GM10266 (cell line): ENCODE measurements around the gene FEM1A.
"Not testable (repeated sequence)": the region's sequence is repeated elsewhere in the genome, so short reads cannot be mapped to it uniquely, and the experiment has no call there.

Experiments used
- DNase-seq: peaks from one replicate; pipeline ENCODE4 v3.0.0; 2012; ENCODE audit errors: extremely low spot score
- CTCF ChIP-seq: IDR thresholded peaks from 2 replicates; pipeline ENCODE4 v1.5.1; 2012; ENCODE audit warnings: mild to moderate bottlenecking, low read depth; ENCODE audit not compliant: control insufficient read depth, insufficient read depth; ENCODE audit errors: missing control alignments

FEM1A gene

GRCh38 chr19:4821265-4821664 lies 29.7 kb downstream of the FEM1A start:
- no peak for TF ChIP-seq CTCF
- no peak for DNase-seq

- not testable (repeated sequence) for DNase-seq
These were observed 30.8 kb downstream of the FEM1A start for GRCh38 chr19:4822354-4822753.

- DNase-seq, result no peak
- no peak for TF ChIP-seq CTCF
These were observed 32.0 kb downstream of the FEM1A start for GRCh38 chr19:4823577-4823976.

GRCh38 chr19:4829001-4829712 lies 37.6 kb downstream of the FEM1A start:
- peak; percentile 30 for TF ChIP-seq CTCF
- DNase-seq, result no peak

- no peak for TF ChIP-seq CTCF
- no peak for DNase-seq
These were observed 38.8 kb downstream of the FEM1A start for GRCh38 chr19:4830332-4830731.

- TF ChIP-seq CTCF, result no peak
- no peak for DNase-seq
These were observed 39.3 kb downstream of the FEM1A start for GRCh38 chr19:4830768-4831265.

- no peak for TF ChIP-seq CTCF
- DNase-seq, result peak; percentile 82
These were observed 39.9 kb downstream of the FEM1A start, which contains the start of gene TICAM1 for GRCh38 chr19:4831304-4831978. Gene TICAM1, minus strand, starts transcription at chr19:4831712. Its CDS starts 13,335 bp downstream, at chr19:4818377.

- not testable (repeated sequence) for DNase-seq
These were observed 40.4 kb downstream of the FEM1A start for GRCh38 chr19:4831979-4832340.
